Measurements from ENCODE around the gene MTARC1.

MTARC1 gene

DNA sequence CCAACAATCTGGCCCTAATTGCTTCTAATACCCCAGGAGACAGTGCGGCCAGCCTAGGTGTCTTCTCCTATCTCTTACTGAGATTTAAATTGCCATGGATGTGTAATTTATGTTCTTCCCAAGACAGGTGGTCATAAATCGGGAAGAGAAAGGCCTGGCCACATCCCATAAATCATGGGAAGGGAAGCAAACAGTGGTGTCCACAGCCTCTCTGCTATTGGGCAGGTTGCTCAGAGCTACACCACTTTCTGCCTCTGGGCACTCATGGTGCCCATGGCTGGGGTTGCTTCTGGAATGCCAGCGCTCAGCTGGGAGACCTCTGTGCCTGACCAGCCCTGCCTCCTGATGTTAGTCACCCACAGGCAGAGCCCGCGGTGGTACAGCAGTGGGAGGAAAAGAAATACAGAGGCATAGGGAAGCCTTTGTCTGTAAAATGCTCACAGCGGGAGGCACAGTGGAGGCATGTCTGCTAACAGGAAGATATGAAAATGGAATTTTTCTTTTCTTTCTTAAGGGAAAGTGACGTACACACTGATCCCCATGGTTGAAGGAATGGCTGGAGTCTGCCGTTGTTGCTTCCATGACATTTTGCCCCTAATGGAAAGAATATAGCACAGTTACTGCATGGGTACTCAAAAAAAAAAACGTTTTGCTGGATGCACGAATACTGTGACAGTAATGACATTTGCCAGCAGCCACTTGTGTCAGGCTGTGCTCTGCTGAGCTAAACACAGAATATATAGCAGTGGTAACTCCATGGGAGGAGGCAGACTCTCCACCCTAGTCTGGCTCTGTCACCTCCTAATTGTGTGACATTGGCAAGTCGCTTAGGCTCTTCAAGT lies 21.9 kb downstream of the MTARC1 start:
- FAIRE-seq = no peak

- no peak for FAIRE-seq
Observed at GRCh38 chr1:220809187-220809550, 22.5 kb downstream of the MTARC1 start.

DNA sequence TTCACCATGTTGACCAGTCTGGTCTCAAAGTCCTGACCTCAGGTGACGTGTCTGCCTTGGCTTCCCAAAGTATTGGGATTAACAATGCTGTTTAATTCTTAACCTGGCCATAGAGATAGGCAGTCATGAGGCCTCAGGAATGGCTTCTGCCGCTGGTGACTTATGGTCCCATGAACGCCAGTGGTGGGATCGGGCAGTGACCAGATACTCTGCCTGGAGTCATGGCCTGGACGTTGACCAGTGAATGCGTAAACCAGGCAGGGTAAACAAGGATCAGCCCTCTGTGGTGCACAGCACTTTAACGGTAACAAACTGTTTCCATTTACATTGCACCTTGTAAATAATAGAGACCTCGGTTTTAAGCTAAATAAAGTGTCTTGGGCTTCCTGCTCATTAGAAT lies 23.0 kb downstream of the MTARC1 start:
- FAIRE-seq = no peak

- FAIRE-seq = peak; percentile 90
Observed at GRCh38 chr1:220810179-220810653, 23.5 kb downstream of the MTARC1 start.

- no peak for FAIRE-seq
Observed at GRCh38 chr1:220810963-220811362, 24.2 kb downstream of the MTARC1 start.

DNA sequence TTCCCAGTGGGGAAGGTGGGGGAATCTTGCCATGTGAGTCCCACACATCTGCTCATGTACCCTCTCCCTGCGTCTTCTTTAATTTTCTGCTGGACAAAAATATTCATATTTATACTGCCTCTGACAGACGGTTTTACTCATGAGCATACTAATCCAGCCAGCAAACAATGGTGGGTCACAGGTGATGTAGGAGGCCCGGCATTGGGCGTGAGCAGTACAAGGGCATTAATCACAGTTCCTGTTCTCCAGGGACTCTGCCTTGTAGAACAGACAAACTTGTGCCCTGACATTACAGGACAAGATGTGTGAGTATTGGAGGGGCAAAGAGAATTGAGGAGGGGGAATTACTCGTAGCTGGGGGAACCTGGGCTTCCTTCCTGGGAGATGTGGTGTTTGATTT lies 25.0 kb downstream of the MTARC1 start:
- no peak for FAIRE-seq

- FAIRE-seq = no peak
Observed at GRCh38 chr1:220812308-220812707, 25.6 kb downstream of the MTARC1 start.

DNA sequence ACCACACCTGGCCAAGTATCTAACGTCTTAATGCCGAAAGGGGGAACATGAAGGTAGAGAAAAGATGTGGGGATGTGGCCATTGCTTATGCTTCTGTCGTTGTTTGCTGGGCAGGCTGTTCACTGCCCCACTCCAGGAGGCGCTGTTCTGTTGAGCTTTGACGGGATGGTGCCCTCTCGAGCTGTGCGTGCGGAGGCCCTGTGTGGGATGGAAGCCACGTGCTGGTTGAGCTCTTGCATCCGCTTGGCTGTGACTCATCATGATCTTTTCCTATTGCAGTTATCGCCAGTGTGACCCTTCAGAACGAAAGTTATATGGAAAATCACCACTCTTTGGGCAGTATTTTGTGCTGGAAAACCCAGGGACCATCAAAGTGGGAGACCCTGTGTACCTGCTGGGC lies 26.3 kb downstream of the MTARC1 start:
- no peak for FAIRE-seq

DNA sequence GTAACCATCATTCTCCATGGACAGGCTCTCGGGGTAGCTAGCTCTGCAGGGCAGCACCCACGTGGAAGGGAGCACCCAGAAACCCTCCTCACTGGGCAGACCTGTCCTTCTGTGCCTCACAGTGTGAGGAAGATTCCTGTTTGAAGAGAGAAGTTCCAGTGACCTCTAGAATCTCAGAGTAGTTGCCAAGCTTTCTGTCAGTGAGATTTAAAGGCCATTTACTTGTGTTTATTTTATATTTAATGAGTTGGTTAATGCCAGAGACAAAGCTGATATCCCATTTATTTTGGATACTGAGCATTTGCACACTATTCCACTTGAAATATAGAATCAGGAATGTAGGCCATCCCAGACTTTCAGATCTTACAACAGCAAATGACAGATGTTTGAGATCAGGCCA lies 28.7 kb downstream of the MTARC1 start:
- no peak for FAIRE-seq

GRCh38 chr1:220817907-220818306 lies 31.2 kb downstream of the MTARC1 start:
- FAIRE-seq = no peak

DNA sequence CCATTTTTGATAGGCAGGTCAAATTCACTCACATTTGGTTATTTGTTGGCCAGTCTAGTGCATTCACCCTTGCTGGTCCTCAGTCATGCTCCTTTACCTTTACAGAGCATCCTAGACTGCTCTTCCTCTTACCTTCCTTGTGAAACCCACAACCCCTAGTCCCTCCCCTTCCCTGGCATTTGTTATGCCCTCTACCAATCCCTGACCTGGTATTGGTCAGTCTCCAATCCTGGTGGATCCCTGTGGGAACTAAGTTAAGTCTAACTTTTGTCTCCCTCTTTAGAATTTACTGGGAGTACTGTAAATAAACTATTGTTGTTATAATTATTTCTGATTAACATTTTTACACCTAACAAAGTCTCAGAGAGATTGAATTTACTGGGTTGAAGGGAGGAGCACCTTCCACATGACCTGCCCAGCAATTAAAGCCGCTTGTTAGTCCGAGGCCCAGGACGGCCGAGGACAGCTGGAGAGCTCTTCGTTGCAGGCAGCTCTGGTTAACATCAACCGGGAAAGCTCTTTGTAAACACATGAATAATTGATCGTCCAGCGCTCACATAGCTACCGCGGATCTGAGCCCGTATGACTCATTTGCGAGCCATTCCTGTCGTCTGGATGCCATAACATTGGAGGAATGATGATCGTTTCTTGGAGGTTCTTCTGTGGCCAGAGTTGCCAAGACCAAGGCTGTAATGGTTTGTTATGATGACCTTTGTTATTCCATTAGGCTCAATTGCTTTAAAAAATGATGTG lies 31.9 kb downstream of the MTARC1 start:
- no peak for FAIRE-seq

DNA sequence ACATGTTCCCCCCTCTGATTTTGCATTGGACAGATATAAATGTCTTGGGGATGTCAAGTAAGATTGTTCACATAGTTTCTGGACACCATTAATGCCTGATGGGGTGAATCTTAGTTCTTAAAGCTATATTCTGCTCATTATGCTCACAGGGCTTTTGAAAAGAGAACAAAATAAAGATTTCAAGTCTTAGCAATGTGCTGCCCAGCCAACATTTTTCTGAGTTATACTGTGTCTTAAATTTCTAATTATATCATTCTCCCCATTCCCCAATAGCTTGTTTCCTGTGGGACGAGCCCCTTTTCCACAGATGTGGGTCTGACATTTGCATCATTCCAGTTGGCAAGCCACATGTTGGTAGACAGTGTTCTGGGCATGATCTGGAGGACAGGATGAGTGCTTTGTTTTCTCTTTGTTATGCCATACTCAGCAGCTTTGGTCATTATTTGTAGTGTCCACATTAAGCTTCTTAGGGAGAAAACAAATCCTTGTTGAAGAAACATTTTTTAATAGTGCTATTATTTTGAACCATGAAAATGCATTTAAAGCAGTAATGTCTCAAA lies 32.8 kb downstream of the MTARC1 start:
- FAIRE-seq = no peak

DNA sequence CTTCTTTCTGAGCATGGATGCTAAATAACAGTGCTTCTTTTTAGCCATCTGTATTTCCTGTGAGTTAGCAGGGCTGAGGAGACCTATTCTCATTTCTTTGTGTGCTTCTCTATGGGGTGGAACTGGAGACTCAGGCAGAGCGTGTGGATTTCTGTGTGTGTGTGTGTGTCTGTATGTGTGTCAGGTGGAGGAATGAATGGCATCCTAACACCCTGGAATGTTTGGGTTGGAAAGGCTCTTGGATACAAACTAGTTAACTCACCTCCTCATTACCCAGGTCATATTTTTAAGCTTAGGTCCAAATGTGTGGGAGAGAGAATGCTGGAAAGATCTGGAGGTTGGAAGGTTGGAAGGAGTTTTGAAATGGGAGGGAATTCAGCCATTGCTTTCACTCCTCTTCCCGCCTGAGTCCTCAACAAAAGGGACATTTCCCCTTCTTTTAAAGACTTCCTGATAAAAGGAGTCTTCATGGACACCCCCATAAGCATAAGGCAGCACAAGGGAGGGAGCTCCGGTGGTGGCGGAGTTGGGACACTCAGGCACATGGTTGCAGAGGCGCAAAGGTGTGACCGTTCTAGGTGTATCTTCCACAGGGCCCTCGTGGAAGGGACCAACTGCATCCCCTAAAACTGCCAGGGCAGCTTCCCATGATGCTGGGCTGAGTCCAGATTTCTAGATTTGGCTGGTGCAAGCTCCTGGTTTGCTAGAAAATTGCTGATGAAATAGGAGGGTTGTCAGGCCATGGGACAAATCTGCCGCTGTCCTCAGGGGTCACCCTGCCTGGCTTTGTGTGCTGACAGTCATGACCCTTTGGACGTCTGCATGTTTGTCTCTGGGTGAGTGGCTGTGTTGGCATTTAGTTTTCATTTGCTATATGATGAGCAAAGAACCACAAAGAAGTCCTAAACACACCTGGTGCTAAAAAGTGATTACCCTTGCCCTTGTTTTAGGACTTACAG lies 37.6 kb downstream of the MTARC1 start:
- no peak for FAIRE-seq

DNA sequence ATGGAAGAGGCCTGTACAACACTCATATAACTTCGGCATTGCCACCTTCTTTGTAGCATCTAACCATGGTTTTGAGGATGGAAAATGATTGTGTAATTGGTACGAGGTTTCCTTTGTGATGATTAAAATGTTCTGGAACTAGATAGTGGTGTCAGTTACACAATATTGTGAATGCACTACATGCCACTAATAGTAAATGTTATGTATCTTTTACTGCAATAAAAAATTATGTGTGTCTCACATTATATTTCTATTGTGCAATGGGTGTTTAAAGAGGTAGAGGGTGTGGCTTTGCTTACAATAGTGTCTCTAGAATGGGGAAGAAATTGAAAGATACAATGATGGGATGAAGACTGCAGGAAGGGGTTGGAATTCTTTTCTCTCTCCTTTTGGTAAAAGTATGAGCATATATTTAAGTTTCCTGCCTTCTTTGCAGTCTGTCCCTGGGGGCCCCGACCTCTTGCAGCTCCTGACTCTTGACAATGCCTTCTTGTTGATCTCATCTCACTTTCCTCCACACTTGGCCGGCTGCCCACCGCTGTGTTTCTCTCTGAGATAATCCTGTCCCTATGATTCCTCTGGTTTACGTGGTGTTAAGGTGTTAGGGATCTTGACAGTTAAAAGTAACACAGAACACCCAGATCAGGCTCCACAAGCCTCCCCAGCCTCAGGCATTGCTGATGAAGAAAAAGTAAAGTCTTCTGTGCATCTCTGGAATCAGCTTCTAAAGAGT lies 39.3 kb downstream of the MTARC1 start:
- no peak for FAIRE-seq

- no peak for FAIRE-seq
Observed at GRCh38 chr1:220826729-220827128, 40.0 kb downstream of the MTARC1 start.

DNA sequence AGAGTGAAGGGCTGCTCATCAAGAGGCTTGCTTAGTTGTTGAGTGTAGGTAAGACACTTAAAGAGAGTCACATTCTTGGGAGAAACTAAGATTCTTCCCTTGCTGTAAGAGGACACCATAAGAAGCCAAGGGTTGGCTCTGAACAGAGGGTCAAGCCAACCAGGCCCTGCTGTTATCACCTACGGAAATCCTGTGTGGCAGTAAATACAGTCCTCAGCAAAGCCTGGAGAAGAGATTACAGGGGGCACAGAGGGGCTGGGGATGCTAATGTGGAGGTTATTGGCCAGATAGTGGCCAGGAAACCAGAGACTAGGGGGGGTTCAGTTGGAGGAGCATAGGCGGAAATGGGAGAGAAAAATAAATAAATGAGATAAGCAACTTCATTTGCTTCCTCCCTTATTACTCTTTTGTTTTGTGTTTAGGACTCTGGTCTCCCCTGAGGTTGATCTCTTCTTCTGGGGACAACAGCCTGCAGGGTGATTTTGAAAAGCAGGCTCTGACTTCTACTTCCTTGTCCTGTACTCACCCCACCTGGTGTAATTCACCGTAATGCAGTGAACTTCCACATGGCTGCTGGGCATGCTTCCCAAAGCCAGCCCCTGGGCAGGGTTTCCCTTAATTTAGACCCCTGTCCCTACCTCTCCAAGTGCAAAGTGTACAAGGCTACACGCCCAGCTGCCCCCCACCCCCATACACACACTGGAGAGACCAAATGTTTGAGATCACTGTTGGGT lies 40.9 kb downstream of the MTARC1 start:
- no peak for FAIRE-seq

GRCh38 chr1:220828179-220828490 lies 41.4 kb downstream of the MTARC1 start:
- FAIRE-seq = no peak

DNA sequence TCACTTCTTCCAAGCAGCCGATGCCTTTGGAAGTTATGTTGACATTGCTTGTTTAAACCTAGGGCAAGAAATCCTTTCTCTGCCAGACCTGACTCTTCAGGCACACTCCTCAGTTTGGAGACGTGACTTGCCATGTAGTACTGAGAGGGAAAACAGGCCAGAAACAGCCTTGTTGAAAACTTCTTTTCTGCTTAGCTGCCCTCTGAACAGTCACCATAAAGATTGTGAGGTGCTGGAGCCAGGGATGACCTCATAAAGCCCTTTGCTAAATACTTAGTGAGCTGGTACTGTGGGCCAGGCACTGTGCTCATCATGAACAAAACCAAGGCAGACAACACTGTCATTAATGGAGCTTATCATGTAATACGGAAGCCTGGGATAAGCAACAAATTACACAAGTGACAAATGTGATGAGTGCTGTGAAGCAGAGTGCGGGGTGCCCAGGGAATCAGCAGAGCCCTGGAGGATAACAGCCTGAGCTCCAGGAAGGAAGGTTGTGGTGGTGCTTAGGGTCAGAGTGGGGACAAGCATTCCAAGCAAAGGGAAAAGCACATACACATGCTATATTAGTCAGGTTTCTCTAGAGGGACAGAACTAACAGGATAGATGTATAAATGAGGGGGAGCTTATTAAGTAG lies 42.4 kb downstream of the MTARC1 start:
- no peak for FAIRE-seq

- no peak for FAIRE-seq
Observed at GRCh38 chr1:220833436-220833835, 46.7 kb downstream of the MTARC1 start.

DNA sequence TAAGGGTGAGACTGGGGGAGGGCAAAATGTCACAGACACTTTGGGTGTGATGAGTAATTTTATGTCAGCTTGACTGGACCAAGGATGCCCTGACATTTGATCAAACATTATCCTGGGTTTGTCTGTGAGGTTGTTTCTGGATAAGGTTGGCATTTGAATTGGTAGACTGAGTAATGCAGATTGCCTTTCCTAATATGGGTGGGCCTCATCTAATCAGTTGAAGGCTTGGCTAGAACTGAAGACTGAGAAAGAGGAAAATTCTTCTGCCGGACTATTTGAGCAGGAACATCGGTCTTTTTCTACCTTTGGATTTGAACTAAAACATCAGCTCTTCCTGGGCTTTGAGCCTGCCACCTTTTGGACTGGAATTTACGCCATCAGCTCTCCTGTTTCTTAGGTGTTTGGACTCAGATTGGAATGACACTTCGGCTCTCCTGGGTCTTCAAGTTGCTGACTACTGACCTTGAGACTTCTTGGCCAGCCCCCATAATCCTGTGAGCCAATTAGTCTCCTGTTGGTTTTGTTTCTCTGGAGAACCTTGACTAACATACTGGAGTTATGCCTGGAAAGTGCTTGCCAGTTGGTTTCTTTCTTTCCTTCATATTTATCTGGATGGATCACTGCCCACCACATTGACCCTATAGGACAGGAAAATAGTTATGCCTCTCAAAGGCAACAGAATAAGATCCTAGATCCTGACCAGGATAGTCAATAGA lies 47.6 kb downstream of the MTARC1 start:
- FAIRE-seq = no peak

Data from TTC549 (cell line).